ENCODE measurements around the gene DNAI7.

DNA sequence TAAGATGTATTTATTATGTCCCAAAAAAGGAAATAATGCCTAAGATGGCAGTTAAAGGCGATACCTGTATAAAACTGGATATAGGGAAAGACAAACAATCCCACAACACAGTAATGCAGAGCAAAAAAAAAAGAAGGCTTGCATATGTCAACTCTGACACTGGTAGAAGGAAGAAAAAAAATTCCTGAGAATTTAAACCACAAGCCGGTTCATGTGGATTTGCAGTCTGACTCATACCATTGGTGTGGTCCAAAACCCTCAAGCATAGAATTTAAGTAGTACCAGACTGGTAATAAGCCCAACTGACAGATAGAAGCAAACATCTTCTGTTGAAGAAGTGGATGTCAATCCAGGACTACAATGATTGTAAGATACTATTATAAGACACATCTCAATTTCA lies 7.2 kb downstream of the DNAI7 start:
- TF ChIP-seq, protein P1, sequence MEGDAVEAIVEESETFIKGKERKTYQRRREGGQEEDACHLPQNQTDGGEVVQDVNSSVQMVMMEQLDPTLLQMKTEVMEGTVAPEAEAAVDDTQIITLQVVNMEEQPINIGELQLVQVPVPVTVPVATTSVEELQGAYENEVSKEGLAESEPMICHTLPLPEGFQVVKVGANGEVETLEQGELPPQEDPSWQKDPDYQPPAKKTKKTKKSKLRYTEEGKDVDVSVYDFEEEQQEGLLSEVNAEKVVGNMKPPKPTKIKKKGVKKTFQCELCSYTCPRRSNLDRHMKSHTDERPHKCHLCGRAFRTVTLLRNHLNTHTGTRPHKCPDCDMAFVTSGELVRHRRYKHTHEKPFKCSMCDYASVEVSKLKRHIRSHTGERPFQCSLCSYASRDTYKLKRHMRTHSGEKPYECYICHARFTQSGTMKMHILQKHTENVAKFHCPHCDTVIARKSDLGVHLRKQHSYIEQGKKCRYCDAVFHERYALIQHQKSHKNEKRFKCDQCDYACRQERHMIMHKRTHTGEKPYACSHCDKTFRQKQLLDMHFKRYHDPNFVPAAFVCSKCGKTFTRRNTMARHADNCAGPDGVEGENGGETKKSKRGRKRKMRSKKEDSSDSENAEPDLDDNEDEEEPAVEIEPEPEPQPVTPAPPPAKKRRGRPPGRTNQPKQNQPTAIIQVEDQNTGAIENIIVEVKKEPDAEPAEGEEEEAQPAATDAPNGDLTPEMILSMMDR (IDR thresholded peaks at IDR 0.05), result no peak
- TF ChIP-seq POLR2A (IDR thresholded peaks at IDR 0.05), result no peak
